ENCODE data around the gene BFSP2.

BFSP2 gene

DNA sequence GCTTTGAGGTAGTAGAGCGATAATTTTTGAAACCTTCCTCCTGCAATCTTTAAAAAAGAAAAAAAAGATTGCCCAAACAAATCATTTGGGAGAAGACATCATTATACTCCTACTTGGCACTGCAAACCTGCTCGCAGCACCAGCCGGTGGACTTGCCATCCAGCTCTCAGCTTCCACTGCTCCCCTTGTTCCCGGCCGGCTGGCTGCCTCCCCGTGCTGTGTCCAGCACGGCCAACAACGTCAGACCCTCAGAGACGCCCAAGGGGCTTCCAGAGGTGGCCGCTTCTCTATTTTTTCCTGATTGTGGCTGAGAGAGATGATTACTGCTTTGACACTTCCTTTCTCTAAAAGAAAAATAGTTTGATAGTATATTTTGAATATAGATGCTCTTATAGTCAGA is 3.0 kb upstream of the BFSP2 start:
- no peaks in the 10 kb centered on the region for H4K20me1 ChIP-seq (ENCODE audit: insufficient read depth, low read length)
- H3K27ac ChIP-seq (ENCODE audit: low read length): no peak overlapping the region
- H3F3A ChIP-seq (ENCODE audit: insufficient read depth, low read length): no peaks in the 10 kb centered on the region
- no peak overlapping the region for H3K4me3 ChIP-seq (ENCODE audit: low read length)
- H3K4me1 ChIP-seq (ENCODE audit: low read length): peaks cover 9% of the 10 kb centered on the region
- no peak overlapping the region for H3K9ac ChIP-seq (ENCODE audit: low read length)
- no peaks in the 10 kb centered on the region for H3K27me3 ChIP-seq (replicated peaks; ENCODE audit: insufficient read depth, low read length)
- H3K9me3 ChIP-seq (replicated peaks; ENCODE audit: insufficient read depth, low read length): no peaks in the 10 kb centered on the region
- DNase-seq: no peak
- H3K79me2 ChIP-seq (ENCODE audit: low read length): no peaks in the 10 kb centered on the region
- no peaks in the 10 kb centered on the region for H3K9me2 ChIP-seq (replicated peaks; ENCODE audit: insufficient read depth, low read length)
- H3K4me2 ChIP-seq (ENCODE audit: low read depth, low read length): no peak overlapping the region
- no peak overlapping the region for H2AFZ ChIP-seq (ENCODE audit: low read length)
- H3K36me3 ChIP-seq (replicated peaks; ENCODE audit: insufficient read depth, low read length): no peaks in the 10 kb centered on the region
- no peak for TF ChIP-seq EZH2 (optimal IDR thresholded peaks at IDR 0.05; ENCODE audit: low read depth, low read length)
- no peak for TF ChIP-seq EZH2phosphoT487 (IDR thresholded peaks at IDR 0.05; ENCODE audit: low read length)
- TF ChIP-seq, protein P1, sequence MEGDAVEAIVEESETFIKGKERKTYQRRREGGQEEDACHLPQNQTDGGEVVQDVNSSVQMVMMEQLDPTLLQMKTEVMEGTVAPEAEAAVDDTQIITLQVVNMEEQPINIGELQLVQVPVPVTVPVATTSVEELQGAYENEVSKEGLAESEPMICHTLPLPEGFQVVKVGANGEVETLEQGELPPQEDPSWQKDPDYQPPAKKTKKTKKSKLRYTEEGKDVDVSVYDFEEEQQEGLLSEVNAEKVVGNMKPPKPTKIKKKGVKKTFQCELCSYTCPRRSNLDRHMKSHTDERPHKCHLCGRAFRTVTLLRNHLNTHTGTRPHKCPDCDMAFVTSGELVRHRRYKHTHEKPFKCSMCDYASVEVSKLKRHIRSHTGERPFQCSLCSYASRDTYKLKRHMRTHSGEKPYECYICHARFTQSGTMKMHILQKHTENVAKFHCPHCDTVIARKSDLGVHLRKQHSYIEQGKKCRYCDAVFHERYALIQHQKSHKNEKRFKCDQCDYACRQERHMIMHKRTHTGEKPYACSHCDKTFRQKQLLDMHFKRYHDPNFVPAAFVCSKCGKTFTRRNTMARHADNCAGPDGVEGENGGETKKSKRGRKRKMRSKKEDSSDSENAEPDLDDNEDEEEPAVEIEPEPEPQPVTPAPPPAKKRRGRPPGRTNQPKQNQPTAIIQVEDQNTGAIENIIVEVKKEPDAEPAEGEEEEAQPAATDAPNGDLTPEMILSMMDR (IDR thresholded peaks at IDR 0.05; ENCODE audit: low read length): no peak

DNA sequence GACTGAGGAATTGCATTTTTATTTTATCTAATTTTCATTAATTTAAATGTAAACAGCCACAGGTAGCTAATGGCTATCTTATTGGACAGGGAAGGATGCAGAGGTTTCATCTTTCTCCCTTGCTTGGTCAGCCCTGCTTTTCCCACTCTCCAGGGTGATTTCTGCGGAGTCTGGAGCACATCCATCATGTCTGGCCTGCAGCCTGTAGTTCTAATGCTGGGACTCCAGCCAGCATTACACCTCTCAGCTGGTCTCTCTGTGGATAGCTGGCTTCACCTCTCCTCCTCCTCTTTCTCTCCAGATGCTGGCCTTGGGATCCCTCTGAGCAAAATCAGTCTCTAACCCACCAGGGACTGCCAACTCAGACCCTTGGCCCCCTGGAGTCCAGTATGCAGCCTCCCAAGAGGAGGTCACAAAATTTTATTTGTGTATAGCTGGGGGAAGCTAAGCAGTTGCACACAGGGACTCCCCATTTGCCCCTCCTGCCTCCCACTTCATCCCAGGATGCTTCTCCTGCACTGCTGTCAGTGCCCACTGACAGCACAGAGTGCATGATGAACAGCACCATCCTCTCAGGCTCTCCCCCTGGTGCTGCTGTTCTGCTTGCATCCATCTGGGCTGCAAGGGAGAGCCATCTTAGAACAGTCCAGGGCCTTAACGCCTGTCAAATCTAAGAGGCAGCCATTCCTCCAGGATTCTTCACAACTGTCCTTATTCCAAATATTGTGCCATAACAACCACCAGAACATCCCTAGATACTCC is 1.7 kb downstream of the BFSP2 start:
- H3K4me1 ChIP-seq (ENCODE audit: low read length): no peaks in the 10 kb centered on the region
- no peaks in the 10 kb centered on the region for H3K9me3 ChIP-seq (replicated peaks; ENCODE audit: insufficient read depth, low read length)
- no peaks in the 10 kb centered on the region for H3F3A ChIP-seq (ENCODE audit: insufficient read depth, low read length)
- H3K9ac ChIP-seq (ENCODE audit: low read length): no peak overlapping the region
- H3K27me3 ChIP-seq (replicated peaks; ENCODE audit: insufficient read depth, low read length): no peaks in the 10 kb centered on the region
- no peaks in the 10 kb centered on the region for H3K36me3 ChIP-seq (replicated peaks; ENCODE audit: insufficient read depth, low read length)
- H3K4me3 ChIP-seq (ENCODE audit: low read length): no peak overlapping the region
- no peak overlapping the region for H2AFZ ChIP-seq (ENCODE audit: low read length)
- TF ChIP-seq EZH2 (optimal IDR thresholded peaks at IDR 0.05; ENCODE audit: low read depth, low read length) (no peak), EZH2phosphoT487 (IDR thresholded peaks at IDR 0.05; ENCODE audit: low read length) (no peak)
- TF ChIP-seq, protein P1 (IDR thresholded peaks at IDR 0.05; ENCODE audit: low read length): no peak
- no peaks in the 10 kb centered on the region for H4K20me1 ChIP-seq (ENCODE audit: insufficient read depth, low read length)
- no peaks in the 10 kb centered on the region for H3K79me2 ChIP-seq (ENCODE audit: low read length)
- H3K4me2 ChIP-seq (ENCODE audit: low read depth, low read length): no peak overlapping the region
- no peak overlapping the region for H3K27ac ChIP-seq (ENCODE audit: low read length)
- no peaks in the 10 kb centered on the region for H3K9me2 ChIP-seq (replicated peaks; ENCODE audit: insufficient read depth, low read length)
- DNase-seq: no peak

DNA sequence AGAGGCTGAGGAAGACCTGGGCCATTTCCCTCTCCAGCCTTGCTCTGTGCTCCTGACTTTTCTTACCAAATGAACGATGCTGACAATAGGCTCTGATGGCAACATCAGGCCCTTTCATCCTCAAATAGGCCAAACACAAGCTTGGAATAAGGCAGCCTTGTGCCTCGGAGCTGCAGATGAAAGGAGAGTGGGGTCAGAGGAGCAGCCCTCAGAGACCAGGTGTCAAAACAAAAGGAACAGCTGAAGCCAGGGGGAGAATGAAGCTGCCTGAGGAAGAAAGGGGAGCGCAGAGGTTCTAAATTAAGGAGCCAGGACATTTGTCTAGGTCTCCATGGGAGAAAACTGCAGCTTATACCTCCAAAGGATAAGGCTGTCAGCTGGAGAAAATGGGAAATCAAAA is 5.1 kb downstream of the BFSP2 start:
- H3K4me3 ChIP-seq (ENCODE audit: low read length): no peak overlapping the region
- H4K20me1 ChIP-seq (ENCODE audit: insufficient read depth, low read length): no peaks in the 10 kb centered on the region
- TF ChIP-seq, protein P1 (IDR thresholded peaks at IDR 0.05; ENCODE audit: low read length): no peak
- TF ChIP-seq EZH2 (optimal IDR thresholded peaks at IDR 0.05; ENCODE audit: low read depth, low read length) (no peak), EZH2phosphoT487 (IDR thresholded peaks at IDR 0.05; ENCODE audit: low read length) (no peak)
- H3K9ac ChIP-seq (ENCODE audit: low read length): no peak overlapping the region
- no peaks in the 10 kb centered on the region for H3K36me3 ChIP-seq (replicated peaks; ENCODE audit: insufficient read depth, low read length)
- H3K79me2 ChIP-seq (ENCODE audit: low read length): no peaks in the 10 kb centered on the region
- no peaks in the 10 kb centered on the region for H3K27me3 ChIP-seq (replicated peaks; ENCODE audit: insufficient read depth, low read length)
- no peak overlapping the region for H3K27ac ChIP-seq (ENCODE audit: low read length)
- no peaks in the 10 kb centered on the region for H3F3A ChIP-seq (ENCODE audit: insufficient read depth, low read length)
- DNase-seq: no peak
- H3K4me1 ChIP-seq (ENCODE audit: low read length): no peaks in the 10 kb centered on the region
- H2AFZ ChIP-seq (ENCODE audit: low read length): no peak overlapping the region
- H3K9me2 ChIP-seq (replicated peaks; ENCODE audit: insufficient read depth, low read length): no peaks in the 10 kb centered on the region
- H3K9me3 ChIP-seq (replicated peaks; ENCODE audit: insufficient read depth, low read length): no peaks in the 10 kb centered on the region
- no peak overlapping the region for H3K4me2 ChIP-seq (ENCODE audit: low read depth, low read length)

Data from MM.1S (cell line).